ENCODE data around the gene CACNA2D3.

- no peak for TF ChIP-seq CTCF (conservative IDR thresholded peaks at IDR 0.05; ENCODE audit: low read depth, low read length)
- TF ChIP-seq EZH2 (IDR thresholded peaks at IDR 0.05; ENCODE audit: low read length, unreplicated experiment) = no peak
- no peak for TF ChIP-seq EZH2phosphoT487 (IDR thresholded peaks at IDR 0.05; ENCODE audit: borderline replicate concordance, low read length)
Measured at GRCh38 chr3:54243960-54244682, 121.8 kb downstream of the CACNA2D3 start.
